GOT3 (cell line): Measurements from ENCODE around the gene GJA3.
"Not testable (repeated sequence)": the region's sequence is repeated elsewhere in the genome, so short reads cannot be mapped to it uniquely, and the experiment has no call there.

Experiments
- DNase-seq: peaks from one replicate; lab custom pipeline; 2025; ENCODE audit warnings: mixed read lengths; lab: John Stamatoyannopoulos, UW

Gene GJA3

GRCh38 chr13:20182231-20182846 is 21.5 kb upstream of the GJA3 start:
- DNase-seq = no peak

DNA sequence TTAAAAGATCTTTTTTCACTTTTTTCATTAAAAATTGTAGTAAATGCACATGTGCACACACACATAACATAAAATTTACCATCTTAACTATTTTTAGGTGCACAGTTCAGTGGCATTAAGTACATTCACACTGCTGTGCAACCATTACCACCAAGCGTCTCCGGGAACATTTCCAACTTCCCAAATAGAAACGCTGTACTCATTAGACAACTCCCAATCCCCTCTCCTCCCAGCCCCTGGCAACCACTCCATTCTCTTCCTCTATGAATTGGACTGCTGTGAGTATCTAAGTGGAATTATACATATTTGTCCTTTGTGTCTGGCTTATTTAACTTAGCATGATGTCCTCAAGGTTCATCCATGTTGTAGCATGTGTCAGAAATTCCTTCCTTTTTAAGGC is 20.3 kb upstream of the GJA3 start:
- DNase-seq = no peak

DNA sequence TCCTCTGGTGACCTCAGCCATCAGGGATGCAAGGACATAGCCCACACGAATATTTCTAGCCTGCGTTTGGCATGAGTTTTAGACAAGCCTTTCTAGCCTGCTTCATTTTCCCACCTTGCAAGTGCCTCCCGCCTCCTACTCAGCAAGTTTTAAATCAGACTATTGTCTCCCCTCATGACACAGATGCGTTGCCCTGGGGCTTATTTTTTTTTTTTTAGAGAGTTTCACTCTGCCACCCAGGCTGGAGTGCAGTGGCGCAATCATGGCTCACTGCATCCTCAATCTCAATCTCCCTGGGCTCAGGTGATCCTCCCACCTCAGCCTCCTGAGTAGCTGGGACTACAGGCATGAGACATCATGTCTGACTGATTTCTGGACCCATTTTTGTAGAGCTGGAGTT is 17.3 kb upstream of the GJA3 start:
- no peak for DNase-seq

GRCh38 chr13:20177049-20177831 is 16.4 kb upstream of the GJA3 start:
- DNase-seq = no peak

DNA sequence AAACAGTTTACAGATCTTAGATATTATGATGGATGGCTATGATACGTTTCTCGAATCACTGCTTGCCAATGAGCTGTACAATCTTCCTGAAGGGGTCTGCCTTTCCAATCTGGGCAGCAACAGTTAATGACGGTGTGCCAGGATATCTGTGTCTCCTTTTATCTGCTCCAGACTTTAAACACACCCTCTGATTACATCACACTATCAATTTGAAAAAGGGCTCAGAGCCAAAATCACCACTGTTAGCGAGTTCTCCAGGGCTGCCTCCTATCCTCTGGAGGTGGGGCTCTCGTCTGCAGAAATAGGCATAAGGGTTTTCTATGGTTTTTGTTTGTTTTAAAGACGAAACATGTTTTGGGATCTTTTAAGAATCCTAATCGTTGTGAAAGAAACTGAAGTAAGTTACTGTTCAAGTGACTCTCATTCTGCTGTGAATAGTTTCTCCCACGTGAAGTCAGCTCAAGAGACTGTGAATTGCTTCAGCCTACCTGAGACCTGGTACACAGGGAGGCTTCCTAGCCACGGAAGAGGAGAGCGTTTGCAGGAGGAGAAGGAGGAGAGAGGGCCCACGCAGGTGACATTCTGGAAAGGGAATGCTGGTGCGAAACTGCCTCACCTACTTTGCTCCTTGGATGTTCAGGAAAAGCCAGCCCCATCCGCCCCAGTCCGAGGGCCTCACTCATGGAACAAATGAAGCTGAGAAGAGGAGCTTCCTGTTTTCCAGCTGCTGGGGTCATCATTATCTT is 15.2 kb upstream of the GJA3 start:
- no peak for DNase-seq

- no peak for DNase-seq
Measured at GRCh38 chr13:20175406-20175794, 14.5 kb upstream of the GJA3 start.

- DNase-seq = peak; percentile 73
Measured at GRCh38 chr13:20174656-20175405, 14.0 kb upstream of the GJA3 start.

GRCh38 chr13:20173116-20173746 is 12.4 kb upstream of the GJA3 start:
- DNase-seq = no peak

- no peak for DNase-seq
Measured at GRCh38 chr13:20171364-20171763, 10.5 kb upstream of the GJA3 start.

- no peak for DNase-seq
Measured at GRCh38 chr13:20170921-20171320, 10.1 kb upstream of the GJA3 start.

GRCh38 chr13:20168396-20168795 is 7.5 kb upstream of the GJA3 start:
- DNase-seq = no peak

- no peak for DNase-seq
Measured at GRCh38 chr13:20165417-20166257, 4.8 kb upstream of the GJA3 start.

- DNase-seq = no peak
Measured at GRCh38 chr13:20161951-20162300, 1.1 kb upstream of the GJA3 start.

- DNase-seq = no peak
Measured at GRCh38 chr13:20161275-20161950, 561 bp upstream of the GJA3 start.

- DNase-seq = no peak
Measured at GRCh38 chr13:20159646-20160305, 1.1 kb downstream of the GJA3 start.

- DNase-seq = no peak
Measured at GRCh38 chr13:20157151-20157796, 3.6 kb downstream of the GJA3 start.

- DNase-seq = no peak
Measured at GRCh38 chr13:20156702-20157101, 4.2 kb downstream of the GJA3 start.

DNA sequence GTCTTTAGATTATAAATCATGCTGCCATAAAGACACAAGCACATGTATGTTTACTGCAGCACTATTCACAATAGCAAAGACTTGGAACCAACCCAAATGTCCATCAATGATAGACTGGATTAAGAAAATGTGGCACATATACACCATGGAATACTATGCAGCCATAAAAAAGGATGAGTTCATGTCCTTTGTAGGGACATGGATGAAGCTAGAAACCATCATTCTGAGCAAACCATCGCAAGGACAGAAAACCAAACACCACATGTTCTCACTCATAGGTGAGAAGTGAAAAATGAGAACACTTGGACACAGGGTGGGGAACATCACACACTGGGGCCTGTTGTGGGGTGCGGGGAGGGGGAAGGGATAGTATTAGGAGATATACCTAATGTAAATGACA is 7.6 kb downstream of the GJA3 start:
- not testable (repeated sequence) for DNase-seq

DNA sequence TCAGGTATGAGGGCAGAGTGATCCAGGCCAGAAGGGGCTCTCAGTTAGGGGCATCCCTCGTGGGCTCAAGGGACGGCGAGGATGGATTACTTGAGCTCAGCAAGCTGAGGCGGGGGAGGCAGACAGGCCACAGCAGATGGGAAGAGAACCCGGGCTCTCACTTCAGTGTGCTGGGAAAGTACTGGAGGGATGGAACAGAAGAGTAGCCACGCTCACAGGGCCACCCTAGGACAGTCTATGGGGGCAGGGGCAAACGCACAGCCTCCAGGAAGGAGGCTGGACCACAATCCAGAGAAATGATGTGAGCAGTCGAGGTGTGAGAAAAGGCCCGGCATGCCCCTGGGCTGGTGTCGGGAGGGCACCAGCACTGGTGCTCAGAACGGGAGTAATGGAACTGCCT is 9.2 kb downstream of the GJA3 start:
- no peak for DNase-seq
